ENCODE measurements around the gene FCAMR.

FCAMR gene

GRCh38 chr1:206970446-206970845 is at the start of gene FCAMR:
TSS of gene FCAMR (minus strand) at chr1:206970460. CDS start at chr1:206970125, 335 bp downstream.
- Histone ChIP-seq H3K4me3 (no peak within 1 kb of the TSS), H3K27me3 (no peaks in the 10 kb centered on the region), H3K36me3 (no peaks in the 10 kb centered on the region), H3K9me3 (no peaks in the 10 kb centered on the region), H3K4me1 (peaks cover 23% of the 10 kb centered on the region), H3K9ac (no peak within 1 kb of the TSS), H3K4me2 (peak within 1 kb of the TSS; percentile 11; the same call in 1 of the 2 replicates), H3K27ac (no peak within 1 kb of the TSS), H4K20me1 (no peaks in the 10 kb centered on the region)
- no peak for TF ChIP-seq Cebpa-rat (IDR thresholded peaks at IDR 0.05)

- no peak overlapping the region for H3K9ac ChIP-seq
- no peaks in the 10 kb centered on the region for H3K27me3 ChIP-seq
- H3K4me2 ChIP-seq: no peak overlapping the region
- H3K36me3 ChIP-seq: no peaks in the 10 kb centered on the region
- H3K27ac ChIP-seq: no peak overlapping the region
- no peak for TF ChIP-seq Cebpa-rat (IDR thresholded peaks at IDR 0.05)
- H4K20me1 ChIP-seq: no peaks in the 10 kb centered on the region
- no peak overlapping the region for H3K4me3 ChIP-seq
- H3K4me1 ChIP-seq: no peaks in the 10 kb centered on the region
- H3K9me3 ChIP-seq: no peaks in the 10 kb centered on the region
Observed at GRCh38 chr1:207019661-207020060, 49.4 kb upstream of the FCAMR start.

GRCh38 chr1:207019161-207019560 is 48.9 kb upstream of the FCAMR start:
- H3K27ac ChIP-seq: no peak overlapping the region
- H3K4me3 ChIP-seq: no peak overlapping the region

GRCh38 chr1:207018707-207019106 is 48.4 kb upstream of the FCAMR start:
- Histone ChIP-seq H3K27ac (no peak overlapping the region), H4K20me1 (no peaks in the 10 kb centered on the region), H3K27me3 (no peaks in the 10 kb centered on the region), H3K9me3 (no peaks in the 10 kb centered on the region), H3K4me2 (no peak overlapping the region), H3K9ac (no peak overlapping the region), H3K4me1 (no peaks in the 10 kb centered on the region), H3K36me3 (no peaks in the 10 kb centered on the region), H3K4me3 (no peak overlapping the region)
- no peak for TF ChIP-seq Cebpa-rat (IDR thresholded peaks at IDR 0.05)

More at GRCh38 chr1:207019161-207019560, 48.9 kb upstream of the FCAMR start:
- no peaks in the 10 kb centered on the region for H4K20me1 ChIP-seq
- TF ChIP-seq Cebpa-rat (IDR thresholded peaks at IDR 0.05): no peak
- H3K4me1 ChIP-seq: no peaks in the 10 kb centered on the region
- no peak overlapping the region for H3K9ac ChIP-seq
- no peaks in the 10 kb centered on the region for H3K9me3 ChIP-seq
- no peak overlapping the region for H3K4me2 ChIP-seq
- H3K36me3 ChIP-seq: no peaks in the 10 kb centered on the region
- no peaks in the 10 kb centered on the region for H3K27me3 ChIP-seq

- H4K20me1 ChIP-seq: no peaks in the 10 kb centered on the region
- H3K9me3 ChIP-seq: no peaks in the 10 kb centered on the region
- no peak for TF ChIP-seq Cebpa-rat (IDR thresholded peaks at IDR 0.05)
- no peaks in the 10 kb centered on the region for H3K27me3 ChIP-seq
- H3K4me3 ChIP-seq: no peak overlapping the region
- no peaks in the 10 kb centered on the region for H3K4me1 ChIP-seq
- H3K27ac ChIP-seq: no peak overlapping the region
- no peak overlapping the region for H3K4me2 ChIP-seq
- H3K9ac ChIP-seq: no peak overlapping the region
- H3K36me3 ChIP-seq: no peaks in the 10 kb centered on the region
Observed at GRCh38 chr1:207017615-207018559, 47.6 kb upstream of the FCAMR start.

- TF ChIP-seq Cebpa-rat (IDR thresholded peaks at IDR 0.05): no peak
- Histone ChIP-seq H3K36me3 (no peaks in the 10 kb centered on the region), H3K27me3 (no peaks in the 10 kb centered on the region), H3K4me3 (no peak overlapping the region), H3K9me3 (no peaks in the 10 kb centered on the region), H3K4me1 (no peaks in the 10 kb centered on the region), H4K20me1 (no peaks in the 10 kb centered on the region), H3K27ac (no peak overlapping the region), H3K9ac (no peak overlapping the region), H3K4me2 (no peak overlapping the region)
Observed at GRCh38 chr1:207015791-207016190, 45.5 kb upstream of the FCAMR start.

GRCh38 chr1:207014728-207015127 is 44.5 kb upstream of the FCAMR start:
- H3K4me1 ChIP-seq: no peaks in the 10 kb centered on the region
- H3K27ac ChIP-seq: no peak overlapping the region
- H3K9ac ChIP-seq: no peak overlapping the region
- no peaks in the 10 kb centered on the region for H3K27me3 ChIP-seq
- no peaks in the 10 kb centered on the region for H4K20me1 ChIP-seq
- no peak for TF ChIP-seq Cebpa-rat (IDR thresholded peaks at IDR 0.05)
- H3K36me3 ChIP-seq: no peaks in the 10 kb centered on the region
- no peaks in the 10 kb centered on the region for H3K9me3 ChIP-seq
- H3K4me3 ChIP-seq: no peak overlapping the region
- H3K4me2 ChIP-seq: no peak overlapping the region

GRCh38 chr1:207013321-207014085 is 43.2 kb upstream of the FCAMR start:
- Histone ChIP-seq H3K4me2 (no peak overlapping the region), H3K36me3 (no peaks in the 10 kb centered on the region), H3K27ac (no peak overlapping the region), H3K27me3 (no peaks in the 10 kb centered on the region), H3K4me3 (no peak overlapping the region), H4K20me1 (no peaks in the 10 kb centered on the region), H3K4me1 (no peaks in the 10 kb centered on the region), H3K9me3 (no peaks in the 10 kb centered on the region), H3K9ac (no peak overlapping the region)
- no peak for TF ChIP-seq Cebpa-rat (IDR thresholded peaks at IDR 0.05)

- Histone ChIP-seq H3K36me3 (no peaks in the 10 kb centered on the region), H3K4me1 (no peaks in the 10 kb centered on the region), H3K9ac (no peak overlapping the region), H3K27ac (no peak overlapping the region), H3K9me3 (no peaks in the 10 kb centered on the region), H3K4me3 (no peak overlapping the region), H4K20me1 (no peaks in the 10 kb centered on the region), H3K27me3 (no peaks in the 10 kb centered on the region), H3K4me2 (no peak overlapping the region)
- TF ChIP-seq Cebpa-rat (IDR thresholded peaks at IDR 0.05): no peak
Observed at GRCh38 chr1:207010726-207011125, 40.5 kb upstream of the FCAMR start.

- no peak overlapping the region for H3K4me3 ChIP-seq
- H4K20me1 ChIP-seq: no peaks in the 10 kb centered on the region
- no peaks in the 10 kb centered on the region for H3K4me1 ChIP-seq
- no peak overlapping the region for H3K4me2 ChIP-seq
- no peaks in the 10 kb centered on the region for H3K36me3 ChIP-seq
- no peak overlapping the region for H3K27ac ChIP-seq
- no peak for TF ChIP-seq Cebpa-rat (IDR thresholded peaks at IDR 0.05)
- no peaks in the 10 kb centered on the region for H3K27me3 ChIP-seq
- no peaks in the 10 kb centered on the region for H3K9me3 ChIP-seq
- no peak overlapping the region for H3K9ac ChIP-seq
Observed at GRCh38 chr1:207009945-207010344, 39.7 kb upstream of the FCAMR start.

All from BLaER1 (cell line).